ENCODE data around the gene GRK3. TPM values are rescaled to one million over a fixed set of nuclear protein-coding genes. Genes with fewer than 3 reads are reported as not detected.

GRK3 gene
- polyA plus RNA-seq, 2 donors = 0.41 to 0.51 TPM

GRCh38 chr22:25645266-25645665, 80.8 kb downstream of the GRK3 start:
- Histone ChIP-seq H3K27me3 (ENCODE audit: control insufficient read depth in 1 of 2, insufficient read depth in 2 of 2, low read length in 2 of 2) (no peaks in the 10 kb centered on the region), H3K4me1 (ENCODE audit: control insufficient read depth in 2 of 2, insufficient read depth in 2 of 2, low read length in 1 of 2) (no peaks in the 10 kb centered on the region), H3K27ac (ENCODE audit: low read depth in 2 of 2, low read length in 1 of 2) (no peak overlapping the region), H3K9me3 (ENCODE audit: control insufficient read depth in 2 of 2, insufficient read depth in 1 of 2, low read depth in 1 of 2, low read length in 1 of 2) (no peaks in the 10 kb centered on the region), H3K4me3 (ENCODE audit: low read depth in 1 of 2, low read length in 2 of 2) (no peak overlapping the region), H3K36me3 (ENCODE audit: control insufficient read depth in 2 of 2, insufficient read depth in 2 of 2, low read length in 1 of 2) (no peaks in the 10 kb centered on the region)
- WGBS, 2 donors = 70 to 76% methylated on average over 6 of the region's 6 CpGs

GRCh38 chr22:25645964-25646363, 81.5 kb downstream of the GRK3 start:
- Histone ChIP-seq H3K4me3 (ENCODE audit: low read depth in 1 of 2, low read length in 2 of 2) (no peak overlapping the region), H3K36me3 (ENCODE audit: control insufficient read depth in 2 of 2, insufficient read depth in 2 of 2, low read length in 1 of 2) (no peaks in the 10 kb centered on the region), H3K4me1 (ENCODE audit: control insufficient read depth in 2 of 2, insufficient read depth in 2 of 2, low read length in 1 of 2) (no peaks in the 10 kb centered on the region), H3K27ac (ENCODE audit: low read depth in 2 of 2, low read length in 1 of 2) (no peak overlapping the region), H3K9me3 (ENCODE audit: control insufficient read depth in 2 of 2, insufficient read depth in 1 of 2, low read depth in 1 of 2, low read length in 1 of 2) (no peaks in the 10 kb centered on the region), H3K27me3 (ENCODE audit: control insufficient read depth in 1 of 2, insufficient read depth in 2 of 2, low read length in 2 of 2) (no peaks in the 10 kb centered on the region)
- WGBS, 2 donors = 95 to 96% methylated on average over 1 of the region's 1 CpG

GRCh38 chr22:25650833-25651232, 86.4 kb downstream of the GRK3 start:
- H3K27ac ChIP-seq (ENCODE audit: low read depth in 2 of 2, low read length in 1 of 2) = no peak overlapping the region
- H3K4me1 ChIP-seq (ENCODE audit: control insufficient read depth in 2 of 2, insufficient read depth in 2 of 2, low read length in 1 of 2) = no peaks in the 10 kb centered on the region
- no peaks in the 10 kb centered on the region for H3K9me3 ChIP-seq (ENCODE audit: control insufficient read depth in 2 of 2, insufficient read depth in 1 of 2, low read depth in 1 of 2, low read length in 1 of 2)
- H3K36me3 ChIP-seq (ENCODE audit: control insufficient read depth in 2 of 2, insufficient read depth in 2 of 2, low read length in 1 of 2) = no peaks in the 10 kb centered on the region
- H3K4me3 ChIP-seq (ENCODE audit: low read depth in 1 of 2, low read length in 2 of 2) = no peak overlapping the region
- no peaks in the 10 kb centered on the region for H3K27me3 ChIP-seq (ENCODE audit: control insufficient read depth in 1 of 2, insufficient read depth in 2 of 2, low read length in 2 of 2)

- no peaks in the 10 kb centered on the region for H3K27me3 ChIP-seq (ENCODE audit: control insufficient read depth in 1 of 2, insufficient read depth in 2 of 2, low read length in 2 of 2)
- H3K27ac ChIP-seq (ENCODE audit: low read depth in 2 of 2, low read length in 1 of 2) = no peak overlapping the region
- H3K9me3 ChIP-seq (ENCODE audit: control insufficient read depth in 2 of 2, insufficient read depth in 1 of 2, low read depth in 1 of 2, low read length in 1 of 2) = no peaks in the 10 kb centered on the region
- H3K4me3 ChIP-seq (ENCODE audit: low read depth in 1 of 2, low read length in 2 of 2) = no peak overlapping the region
- no peaks in the 10 kb centered on the region for H3K36me3 ChIP-seq (ENCODE audit: control insufficient read depth in 2 of 2, insufficient read depth in 2 of 2, low read length in 1 of 2)
- WGBS, 2 donors = 67 to 72% methylated on average over 4 of the region's 4 CpGs
- H3K4me1 ChIP-seq (ENCODE audit: control insufficient read depth in 2 of 2, insufficient read depth in 2 of 2, low read length in 1 of 2) = no peaks in the 10 kb centered on the region
Measured at GRCh38 chr22:25651332-25652085, 87.0 kb downstream of the GRK3 start.

GRCh38 chr22:25654676-25655075, 90.2 kb downstream of the GRK3 start:
- H3K36me3 ChIP-seq (ENCODE audit: control insufficient read depth in 2 of 2, insufficient read depth in 2 of 2, low read length in 1 of 2) = no peaks in the 10 kb centered on the region
- H3K27me3 ChIP-seq (ENCODE audit: control insufficient read depth in 1 of 2, insufficient read depth in 2 of 2, low read length in 2 of 2) = no peaks in the 10 kb centered on the region
- no peaks in the 10 kb centered on the region for H3K4me1 ChIP-seq (ENCODE audit: control insufficient read depth in 2 of 2, insufficient read depth in 2 of 2, low read length in 1 of 2)
- no peak overlapping the region for H3K4me3 ChIP-seq (ENCODE audit: low read depth in 1 of 2, low read length in 2 of 2)
- H3K27ac ChIP-seq (ENCODE audit: low read depth in 2 of 2, low read length in 1 of 2) = no peak overlapping the region
- H3K9me3 ChIP-seq (ENCODE audit: control insufficient read depth in 2 of 2, insufficient read depth in 1 of 2, low read depth in 1 of 2, low read length in 1 of 2) = no peaks in the 10 kb centered on the region

- Histone ChIP-seq H3K4me1 (ENCODE audit: control insufficient read depth in 2 of 2, insufficient read depth in 2 of 2, low read length in 1 of 2) (no peaks in the 10 kb centered on the region), H3K27ac (ENCODE audit: low read depth in 2 of 2, low read length in 1 of 2) (no peak overlapping the region), H3K9me3 (ENCODE audit: control insufficient read depth in 2 of 2, insufficient read depth in 1 of 2, low read depth in 1 of 2, low read length in 1 of 2) (no peaks in the 10 kb centered on the region), H3K36me3 (ENCODE audit: control insufficient read depth in 2 of 2, insufficient read depth in 2 of 2, low read length in 1 of 2) (no peaks in the 10 kb centered on the region), H3K4me3 (ENCODE audit: low read depth in 1 of 2, low read length in 2 of 2) (no peak overlapping the region), H3K27me3 (ENCODE audit: control insufficient read depth in 1 of 2, insufficient read depth in 2 of 2, low read length in 2 of 2) (no peaks in the 10 kb centered on the region)
- 81 to 90% methylated on average over 4 of the region's 4 CpGs for WGBS, 2 donors
Measured at GRCh38 chr22:25655371-25655935, 91.0 kb downstream of the GRK3 start.

- Histone ChIP-seq H3K27me3 (ENCODE audit: control insufficient read depth in 1 of 2, insufficient read depth in 2 of 2, low read length in 2 of 2) (no peaks in the 10 kb centered on the region), H3K36me3 (ENCODE audit: control insufficient read depth in 2 of 2, insufficient read depth in 2 of 2, low read length in 1 of 2) (no peaks in the 10 kb centered on the region), H3K9me3 (ENCODE audit: control insufficient read depth in 2 of 2, insufficient read depth in 1 of 2, low read depth in 1 of 2, low read length in 1 of 2) (no peaks in the 10 kb centered on the region), H3K4me3 (ENCODE audit: low read depth in 1 of 2, low read length in 2 of 2) (no peak overlapping the region), H3K27ac (ENCODE audit: low read depth in 2 of 2, low read length in 1 of 2) (no peak overlapping the region), H3K4me1 (ENCODE audit: control insufficient read depth in 2 of 2, insufficient read depth in 2 of 2, low read length in 1 of 2) (no peaks in the 10 kb centered on the region)
Measured at GRCh38 chr22:25656724-25657123, 92.2 kb downstream of the GRK3 start.

GRCh38 chr22:25658633-25659032, 94.2 kb downstream of the GRK3 start:
- Histone ChIP-seq H3K27ac (ENCODE audit: low read depth in 2 of 2, low read length in 1 of 2) (no peak overlapping the region), H3K27me3 (ENCODE audit: control insufficient read depth in 1 of 2, insufficient read depth in 2 of 2, low read length in 2 of 2) (no peaks in the 10 kb centered on the region), H3K9me3 (ENCODE audit: control insufficient read depth in 2 of 2, insufficient read depth in 1 of 2, low read depth in 1 of 2, low read length in 1 of 2) (no peaks in the 10 kb centered on the region), H3K4me3 (ENCODE audit: low read depth in 1 of 2, low read length in 2 of 2) (no peak overlapping the region), H3K36me3 (ENCODE audit: control insufficient read depth in 2 of 2, insufficient read depth in 2 of 2, low read length in 1 of 2) (no peaks in the 10 kb centered on the region), H3K4me1 (ENCODE audit: control insufficient read depth in 2 of 2, insufficient read depth in 2 of 2, low read length in 1 of 2) (no peaks in the 10 kb centered on the region)
- WGBS, 2 donors = 54 to 57% methylated on average over 4 of the region's 4 CpGs

- H3K27me3 ChIP-seq (ENCODE audit: control insufficient read depth in 1 of 2, insufficient read depth in 2 of 2, low read length in 2 of 2) = no peaks in the 10 kb centered on the region
- H3K9me3 ChIP-seq (ENCODE audit: control insufficient read depth in 2 of 2, insufficient read depth in 1 of 2, low read depth in 1 of 2, low read length in 1 of 2) = no peaks in the 10 kb centered on the region
- WGBS, 2 donors = 71 to 77% methylated on average over 2 of the region's 2 CpGs
- no peak overlapping the region for H3K27ac ChIP-seq (ENCODE audit: low read depth in 2 of 2, low read length in 1 of 2)
- no peaks in the 10 kb centered on the region for H3K4me1 ChIP-seq (ENCODE audit: control insufficient read depth in 2 of 2, insufficient read depth in 2 of 2, low read length in 1 of 2)
- no peak overlapping the region for H3K4me3 ChIP-seq (ENCODE audit: low read depth in 1 of 2, low read length in 2 of 2)
- H3K36me3 ChIP-seq (ENCODE audit: control insufficient read depth in 2 of 2, insufficient read depth in 2 of 2, low read length in 1 of 2) = no peaks in the 10 kb centered on the region
Measured at GRCh38 chr22:25659413-25659812, 94.9 kb downstream of the GRK3 start.

GRCh38 chr22:25660336-25660735, 95.9 kb downstream of the GRK3 start:
- no peaks in the 10 kb centered on the region for H3K4me1 ChIP-seq (ENCODE audit: control insufficient read depth in 2 of 2, insufficient read depth in 2 of 2, low read length in 1 of 2)
- H3K9me3 ChIP-seq (ENCODE audit: control insufficient read depth in 2 of 2, insufficient read depth in 1 of 2, low read depth in 1 of 2, low read length in 1 of 2) = no peaks in the 10 kb centered on the region
- H3K36me3 ChIP-seq (ENCODE audit: control insufficient read depth in 2 of 2, insufficient read depth in 2 of 2, low read length in 1 of 2) = no peaks in the 10 kb centered on the region
- H3K27me3 ChIP-seq (ENCODE audit: control insufficient read depth in 1 of 2, insufficient read depth in 2 of 2, low read length in 2 of 2) = no peaks in the 10 kb centered on the region
- 63 to 74% methylated on average over 3 of the region's 3 CpGs for WGBS, 2 donors
- no peak overlapping the region for H3K27ac ChIP-seq (ENCODE audit: low read depth in 2 of 2, low read length in 1 of 2)
- H3K4me3 ChIP-seq (ENCODE audit: low read depth in 1 of 2, low read length in 2 of 2) = no peak overlapping the region

Measured in esophagus (tissue), 2 donors.